Measurements from ENCODE around the gene TSPOAP1. TPM values are rescaled to one million over a fixed set of nuclear protein-coding genes. Genes with fewer than 3 reads are reported as not detected.
A peak's percentile ranks its signal among the peaks of the same experiment; 100 is the strongest.

TSPOAP1 gene
- total and polyA plus RNA-seq, 10 of the 15 experiments (the other 5 are each of a cell fraction or from before 2014, with no cell fraction given), result 0.58 to 16.4 (median 4.2) TPM; not detected in 1

GRCh38 chr17:58277107-58277801, 51.3 kb downstream of the TSPOAP1 start (continued):
- TF ChIP-seq CTCF (IDR thresholded peaks at IDR 0.05 in 2 of 3, conservative IDR thresholded peaks at IDR 0.05 in 1 of 3; ENCODE audit: control insufficient read depth in 2 of 3, extremely low read depth in 1 of 3, insufficient read depth in 1 of 3, low read depth in 3 of 3, low read length in 3 of 3) (peak; percentile 48 to 51 (median 50); a peak in 5 of 6 replicates), CHD1 (IDR thresholded peaks at IDR 0.05; ENCODE audit: low read depth, low read length) (no peak), JUND (IDR thresholded peaks at IDR 0.05; ENCODE audit: low read depth, low read length) (no peak), CBX3 (IDR thresholded peaks at IDR 0.05; ENCODE audit: borderline replicate concordance, low read depth) (no peak), RUNX3 (IDR thresholded peaks at IDR 0.05; ENCODE audit: low read length) (0 out of 2 replicates have a peak, but pooled peaks have one; percentile 23), SMC3 (IDR thresholded peaks at IDR 0.05; ENCODE audit: borderline replicate concordance, low read length) (peak; percentile 47; the same call in 1 of the 2 replicates)

GRCh38 chr17:58276423-58276822, 52.2 kb downstream of the TSPOAP1 start:
- RAD21 ChIA-PET (ENCODE audit: unreplicated experiment), result no interaction called here
- POLR2A ChIA-PET, result interaction anchor here (1.2 kb wide), 1 partner anchor 144 kb away, joined by 3 read pairs; no protein-coding TSS in a partner anchor
- no peak overlapping the region for H2AFZ ChIP-seq (ENCODE audit: control insufficient read depth, low read depth, low read length)
- no peaks in the 10 kb centered on the region for H3K79me2 ChIP-seq (ENCODE audit: control insufficient read depth, insufficient read depth, low read length)
- H3K27ac ChIP-seq (ENCODE audit: control insufficient read depth, insufficient read depth), result no peak overlapping the region
- H3K4me3 ChIP-seq, result no peak overlapping the region
- H3K9ac ChIP-seq (ENCODE audit: control insufficient read depth, insufficient read depth, low read length), result no peak overlapping the region
- 3% methylated on average over 2 of the region's 2 CpGs for WGBS (ENCODE audit: insufficient coverage, insufficient replicate concordance, low lambda C conversion rate, missing lambda C conversion rate)
- H4K20me1 ChIP-seq (ENCODE audit: control insufficient read depth, insufficient read depth), result no peaks in the 10 kb centered on the region
- DNase-seq (ENCODE audit: low read depth, low spot score) (no peak), FAIRE-seq (no peak), ATAC-seq (no peak)
- no peak overlapping the region for H3K4me2 ChIP-seq (ENCODE audit: control insufficient read depth, insufficient read depth)
- no TSS peak for BruUV-seq (replicated peaks)
- SMC1A ChIA-PET (ENCODE audit: uncharacterized antibody, unreplicated experiment), result interaction anchor here (1.3 to 1.4 kb wide), 2 partner anchors 75 to 143 kb away, joined by 3 read pairs; no protein-coding TSS in a partner anchor
- no peaks in the 10 kb centered on the region for H3K9me3 ChIP-seq (replicated peaks; ENCODE audit: control insufficient read depth, insufficient read depth, low read length)
- no peaks in the 10 kb centered on the region; a peak in 1 of 4 replicates for H3K27me3 ChIP-seq (replicated peaks in 1 of 2; ENCODE audit: control insufficient read depth in 2 of 2, insufficient read depth in 2 of 2, low read length in 1 of 2)
- CTCF ChIA-PET, result interaction anchor here (0.9 to 2.0 kb wide), 8 partner anchors 8 to 311 kb away, joined by 3 to 7 read pairs (median 4); partner anchors contain the start of genes RNF43 and SUPT4H1
- intact Hi-C loops (cut with micrococcal nuclease; ENCODE audit: unreplicated experiment) (no loop called here), in situ Hi-C loops (cut with MboI) (no loop called here)
- H3K36me3 ChIP-seq (ENCODE audit: control insufficient read depth in 2 of 2, insufficient read depth in 2 of 2, low read length in 1 of 2), result no peaks in the 10 kb centered on the region
- no peaks in the 10 kb centered on the region; the same call in 1 of the 2 replicates for H3K4me1 ChIP-seq (ENCODE audit: control insufficient read depth, insufficient read depth, low read length)
- TF ChIP-seq MAX (IDR thresholded peaks at IDR 0.05; ENCODE audit: low read depth, low read length), result no peak
- no peak for TF ChIP-seq E2F8 (IDR thresholded peaks at IDR 0.05; ENCODE audit: low read depth, partially characterized antibody)
- TF ChIP-seq, protein P1, sequence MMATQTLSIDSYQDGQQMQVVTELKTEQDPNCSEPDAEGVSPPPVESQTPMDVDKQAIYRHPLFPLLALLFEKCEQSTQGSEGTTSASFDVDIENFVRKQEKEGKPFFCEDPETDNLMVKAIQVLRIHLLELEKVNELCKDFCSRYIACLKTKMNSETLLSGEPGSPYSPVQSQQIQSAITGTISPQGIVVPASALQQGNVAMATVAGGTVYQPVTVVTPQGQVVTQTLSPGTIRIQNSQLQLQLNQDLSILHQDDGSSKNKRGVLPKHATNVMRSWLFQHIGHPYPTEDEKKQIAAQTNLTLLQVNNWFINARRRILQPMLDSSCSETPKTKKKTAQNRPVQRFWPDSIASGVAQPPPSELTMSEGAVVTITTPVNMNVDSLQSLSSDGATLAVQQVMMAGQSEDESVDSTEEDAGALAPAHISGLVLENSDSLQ (IDR thresholded peaks at IDR 0.05), result no peak
- TF ChIP-seq SUPT20H (IDR thresholded peaks at IDR 0.05; ENCODE audit: borderline replicate concordance, control insufficient read depth, low read depth, low read length), result no peak
- no peak for TF ChIP-seq KAT2A (conservative IDR thresholded peaks at IDR 0.05; ENCODE audit: control insufficient read depth, low read depth, low read length)
- TF ChIP-seq SRF (IDR thresholded peaks at IDR 0.05; ENCODE audit: low read depth in 2 of 2, low read length in 2 of 2), result no peak

Data from GM12878 (cell line).